Measurements from ENCODE around the gene NAXD. TPM values are rescaled to one million over a fixed set of nuclear protein-coding genes. Genes with fewer than 3 reads are reported as not detected.

The NAXD gene
- total and polyA plus RNA-seq, 10 of the 15 experiments (the other 5 are each of a cell fraction or from before 2014, with no cell fraction given) = 1.5 to 36.2 (median 23.8) TPM

- no TSS peak for BruUV-seq (replicated peaks)
- no peak overlapping the region for H3K27ac ChIP-seq (ENCODE audit: control insufficient read depth, insufficient read depth)
- no peak overlapping the region for H3K4me3 ChIP-seq
- no peaks in the 10 kb centered on the region for H3K9me3 ChIP-seq (replicated peaks; ENCODE audit: control insufficient read depth, insufficient read depth, low read length)
- TF ChIP-seq EZH2 (IDR thresholded peaks at IDR 0.05; ENCODE audit: borderline replicate concordance, control insufficient read depth, low read depth, low read length) (no peak), FOS (IDR thresholded peaks at IDR 0.05; ENCODE audit: borderline replicate concordance, extremely low read depth, insufficient read length) (no peak), ZSCAN29 (IDR thresholded peaks at IDR 0.05) (no peak), KDM1A (IDR thresholded peaks at IDR 0.05; ENCODE audit: borderline replicate concordance) (no peak), NR2C2 (IDR thresholded peaks at IDR 0.05; ENCODE audit: borderline replicate concordance, control insufficient read depth, insufficient read length, low read depth) (no peak), SP1 (IDR thresholded peaks at IDR 0.05; ENCODE audit: low read depth, low read length) (no peak), HDGF (IDR thresholded peaks at IDR 0.05) (no peak), SRF (IDR thresholded peaks at IDR 0.05; ENCODE audit: low read depth in 2 of 2, low read length in 2 of 2) (no peak), ZNF207 (IDR thresholded peaks at IDR 0.05; ENCODE audit: borderline replicate concordance) (no peak), EGR1 (IDR thresholded peaks at IDR 0.05; ENCODE audit: borderline replicate concordance in 1 of 2, low read depth in 2 of 2, low read length in 2 of 2) (no peak), SKIL (IDR thresholded peaks at IDR 0.05; ENCODE audit: low read depth, poor library complexity, severe bottlenecking) (no peak), CEBPZ (IDR thresholded peaks at IDR 0.05; ENCODE audit: low read depth, low read length) (no peak), TARDBP (IDR thresholded peaks at IDR 0.05; ENCODE audit: borderline replicate concordance) (no peak), CBX3 (IDR thresholded peaks at IDR 0.05; ENCODE audit: borderline replicate concordance, low read depth) (no peak), IKZF1 (conservative IDR thresholded peaks at IDR 0.05) (no peak), RAD21 (IDR thresholded peaks at IDR 0.05; ENCODE audit: insufficient read depth, low read depth, low read length) (no peak), HDAC2 (IDR thresholded peaks at IDR 0.05) (no peak), ELK1 (IDR thresholded peaks at IDR 0.05; ENCODE audit: low read depth, low read length) (no peak), HDAC6 (IDR thresholded peaks at IDR 0.05; ENCODE audit: unreplicated experiment) (no peak)
- no peaks in the 10 kb centered on the region for H4K20me1 ChIP-seq (ENCODE audit: control insufficient read depth, insufficient read depth)
- RAD21 ChIA-PET (ENCODE audit: unreplicated experiment) = no interaction called here
- no peak overlapping the region for H3K4me2 ChIP-seq (ENCODE audit: control insufficient read depth, insufficient read depth)
- in situ Hi-C loops (cut with MboI) = no loop called here
- no peak overlapping the region for H2AFZ ChIP-seq (ENCODE audit: control insufficient read depth, low read depth, low read length)
- CTCF ChIA-PET = interaction anchor here (1.7 kb wide), 1 partner anchor 13 kb away, joined by 6 read pairs; no protein-coding TSS in a partner anchor
- SMC1A ChIA-PET (ENCODE audit: uncharacterized antibody, unreplicated experiment) = interaction anchor here (1.0 kb wide), 1 partner anchor 17 kb away, joined by 3 read pairs; no protein-coding TSS in a partner anchor
- H3K27me3 ChIP-seq (replicated peaks in 1 of 2; ENCODE audit: control insufficient read depth in 2 of 2, insufficient read depth in 2 of 2, low read length in 1 of 2) = no peaks in the 10 kb centered on the region
- intact Hi-C loops (cut with micrococcal nuclease; ENCODE audit: unreplicated experiment) = no loop called here
- FAIRE-seq (no peak), DNase-seq (ENCODE audit: low read depth, low spot score) (no peak), ATAC-seq (no peak)
- POLR2A ChIA-PET = interaction anchor here (0.6 kb wide), 1 partner anchor 109 kb away, joined by 3 read pairs; no protein-coding TSS in a partner anchor
- 0% methylated on average over 2 of the region's 2 CpGs for WGBS (ENCODE audit: insufficient coverage, insufficient replicate concordance, low lambda C conversion rate, missing lambda C conversion rate)
- H3K79me2 ChIP-seq (ENCODE audit: control insufficient read depth, insufficient read depth, low read length) = no peaks in the 10 kb centered on the region
- H3K9ac ChIP-seq (ENCODE audit: control insufficient read depth, insufficient read depth, low read length) = no peak overlapping the region
- H3K36me3 ChIP-seq (ENCODE audit: control insufficient read depth in 2 of 2, insufficient read depth in 2 of 2, low read length in 1 of 2) = no peaks in the 10 kb centered on the region
- H3K4me1 ChIP-seq (ENCODE audit: control insufficient read depth, insufficient read depth, low read length) = peaks cover 6% of the 10 kb centered on the region
Measured at GRCh38 chr13:110580800-110581199, 34.5 kb upstream of the NAXD start.
